ENCODE measurements around the gene SIX1. TPM values are rescaled to one million over a fixed set of nuclear protein-coding genes. Genes with fewer than 3 reads are reported as not detected.

The SIX1 gene
- total RNA-seq, 3 donors from 2014 or later: 2.6 to 14.9 (median 5.0) TPM

DNA sequence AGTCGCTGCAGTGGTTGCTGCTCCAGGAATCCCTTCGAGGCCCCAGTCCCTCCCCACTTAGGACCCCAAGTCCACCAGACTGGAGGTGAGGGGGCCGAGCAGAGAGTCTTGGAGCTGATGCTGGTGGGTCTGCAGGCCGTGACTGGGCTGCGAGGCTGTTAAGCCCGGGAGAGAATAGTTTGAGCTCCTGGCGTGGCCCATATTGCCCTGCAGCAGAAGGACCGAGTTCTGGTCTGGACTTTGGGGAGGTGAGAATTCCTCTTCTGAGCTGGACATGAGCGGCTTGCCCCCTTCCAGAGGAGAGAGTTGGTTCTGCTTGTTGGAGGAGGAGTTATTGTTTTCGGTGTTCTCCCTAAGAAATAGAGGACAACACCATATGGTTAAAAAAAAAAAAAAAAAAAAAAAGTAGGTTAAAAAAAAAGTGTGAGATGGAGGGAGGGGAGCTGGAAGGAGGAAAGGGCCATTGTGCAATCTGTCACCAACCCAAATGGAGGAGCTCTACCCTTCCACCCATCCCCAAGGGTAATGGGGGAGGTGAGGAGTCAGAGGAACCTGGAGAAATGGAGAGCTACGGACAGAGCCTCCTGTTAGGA lies 3.0 kb downstream of the SIX1 start:
- Histone ChIP-seq H3K4me3 (no peak overlapping the region), H3K9me3 (no peaks in the 10 kb centered on the region), H3K27ac (no peak overlapping the region), H3K27me3 (peaks cover 19 to 100% of the 10 kb centered on the region in 2 donors), H3K36me3 (no peaks in the 10 kb centered on the region), H3K4me1 (peaks cover 4 to 7% of the 10 kb centered on the region in 2 donors)
- intact Hi-C loops (cut with DNase I; ENCODE audit: low total_unique reads): no loop called here
- no peak for DNase-seq (ENCODE audit: low spot score in 2 of 2)
- TF ChIP-seq CTCF (IDR thresholded peaks at IDR 0.05): no peak
- no peak for TF ChIP-seq POLR2A (IDR thresholded peaks at IDR 0.05)
- TF ChIP-seq POLR2AphosphoS5 (IDR thresholded peaks at IDR 0.05): no peak

- H3K4me3 ChIP-seq: no peak overlapping the region
- H3K36me3 ChIP-seq: no peaks in the 10 kb centered on the region
- TF ChIP-seq POLR2A (IDR thresholded peaks at IDR 0.05) (no peak), CTCF (IDR thresholded peaks at IDR 0.05) (no peak), POLR2AphosphoS5 (IDR thresholded peaks at IDR 0.05) (no peak)
- H3K4me1 ChIP-seq: peaks cover 4 to 7% of the 10 kb centered on the region in 2 donors
- intact Hi-C loops (cut with DNase I; ENCODE audit: low total_unique reads): no loop called here
- peaks cover 19 to 100% of the 10 kb centered on the region in 2 donors for H3K27me3 ChIP-seq
- no peak overlapping the region for H3K27ac ChIP-seq
- no peak for DNase-seq (ENCODE audit: low spot score in 2 of 2)
- H3K9me3 ChIP-seq: no peaks in the 10 kb centered on the region
Observed at GRCh38 chr14:60645126-60645741, 4.0 kb downstream of the SIX1 start.

- intact Hi-C loops (cut with DNase I; ENCODE audit: low total_unique reads): no loop called here
- TF ChIP-seq POLR2A (IDR thresholded peaks at IDR 0.05) (no peak), POLR2AphosphoS5 (IDR thresholded peaks at IDR 0.05) (no peak), CTCF (IDR thresholded peaks at IDR 0.05) (no peak)
- Histone ChIP-seq H3K27me3 (peaks cover 19 to 100% of the 10 kb centered on the region in 2 donors), H3K36me3 (no peaks in the 10 kb centered on the region), H3K4me3 (no peak overlapping the region), H3K4me1 (peaks cover 4 to 7% of the 10 kb centered on the region in 2 donors), H3K27ac (no peak overlapping the region), H3K9me3 (no peaks in the 10 kb centered on the region)
- no peak for DNase-seq (ENCODE audit: low spot score in 2 of 2)
Observed at GRCh38 chr14:60644666-60645065, 4.6 kb downstream of the SIX1 start.

GRCh38 chr14:60643463-60644314 lies 5.6 kb downstream of the SIX1 start:
- intact Hi-C loops (cut with DNase I; ENCODE audit: low total_unique reads): no loop called here
- Histone ChIP-seq H3K36me3 (no peaks in the 10 kb centered on the region), H3K4me3 (peak overlapping the region in 1 of 3 donors; percentile 4), H3K27ac (no peak overlapping the region), H3K4me1 (peaks cover 0 to 2% of the 10 kb centered on the region in 2 donors), H3K27me3 (peaks cover 19 to 100% of the 10 kb centered on the region in 2 donors), H3K9me3 (no peaks in the 10 kb centered on the region)
- no peak for DNase-seq (ENCODE audit: low spot score in 2 of 2)
- TF ChIP-seq CTCF (IDR thresholded peaks at IDR 0.05) (no peak), POLR2AphosphoS5 (IDR thresholded peaks at IDR 0.05) (no peak)

GRCh38 chr14:60643141-60643462 lies 6.2 kb downstream of the SIX1 start:
- Histone ChIP-seq H3K36me3 (no peaks in the 10 kb centered on the region), H3K4me1 (no peaks in the 10 kb centered on the region), H3K4me3 (peak overlapping the region in 1 of 3 donors; percentile 38), H3K9me3 (no peaks in the 10 kb centered on the region), H3K27me3 (peaks cover 19 to 100% of the 10 kb centered on the region in 2 donors), H3K27ac (no peak overlapping the region)
- intact Hi-C loops (cut with DNase I; ENCODE audit: low total_unique reads): no loop called here
- no peak for DNase-seq (ENCODE audit: low spot score in 2 of 2)
- TF ChIP-seq CTCF (IDR thresholded peaks at IDR 0.05) (no peak), POLR2A (IDR thresholded peaks at IDR 0.05) (no peak), POLR2AphosphoS5 (IDR thresholded peaks at IDR 0.05) (no peak)

All from breast epithelium (tissue), 4 donors.